WTC11 (cell line): ENCODE results near the gene ZNF236.

ENCODE experiments used
- ARID4B ChIP-seq: sonication (generic); formaldehyde crosslinking; IDR thresholded peaks from 2 replicates; pipeline ENCODE4 v1.8.0; 2023; ENCODE audit warnings: missing genetic modification reagents, mild to moderate bottlenecking, borderline replicate concordance
- ATF2 ChIP-seq: sonication (generic); formaldehyde crosslinking; IDR thresholded peaks from 2 replicates; pipeline ENCODE4 v1.8.1; 2022; ENCODE audit warnings: low read depth, missing genetic modification reagents, borderline replicate concordance
- CBFB ChIP-seq: sonication (generic); formaldehyde crosslinking; IDR thresholded peaks from 2 replicates; pipeline ENCODE4 v1.8.1; 2022; ENCODE audit warnings: mild to moderate bottlenecking, low read depth, missing genetic modification reagents
- ETV6 ChIP-seq: sonication (generic); formaldehyde crosslinking; IDR thresholded peaks from 2 replicates; pipeline ENCODE4 v1.8.1; 2022; ENCODE audit warnings: mild to moderate bottlenecking, missing genetic modification reagents
- FOXP1 ChIP-seq: sonication (generic); formaldehyde crosslinking; IDR thresholded peaks from 2 replicates; pipeline ENCODE4 v1.8.0; 2022; ENCODE audit warnings: missing genetic modification reagents, mild to moderate bottlenecking, moderate library complexity, borderline replicate concordance
- GRHL2 ChIP-seq: fragments of 250-450 bp; sonication (Bioruptor Pico); IDR thresholded peaks from 2 replicates; pipeline ENCODE4 v1.8.0; 2022; ENCODE audit warnings: mild to moderate bottlenecking, moderate library complexity; ENCODE audit not compliant: insufficient replicate concordance, severe bottlenecking
- NFE2L1 ChIP-seq: sonication (generic); formaldehyde crosslinking; IDR thresholded peaks from 2 replicates; pipeline ENCODE4 v1.8.1; 2023; ENCODE audit warnings: missing genetic modification reagents
- NR3C1 ChIP-seq: sonication (generic); formaldehyde crosslinking; conservative IDR thresholded peaks from 2 replicates; pipeline ENCODE4 v1.8.1; 2023; ENCODE audit warnings: low read depth, mild to moderate bottlenecking, missing genetic modification reagents
- SOX15 ChIP-seq: fragments of 250-450 bp; sonication (Bioruptor Pico); IDR thresholded peaks from 2 replicates; pipeline ENCODE4 v1.9.0; 2021; ENCODE audit warnings: mild to moderate bottlenecking
- ZBTB21 ChIP-seq: sonication (generic); formaldehyde crosslinking; IDR thresholded peaks from 2 replicates; pipeline ENCODE4 v1.8.1; 2023; ENCODE audit warnings: mild to moderate bottlenecking, missing genetic modification reagents, borderline replicate concordance
- TF ChIP-seq, protein P1 (sequence below): fragments of 200-600 bp; IDR thresholded peaks from 2 replicates; pipeline ENCODE4 v1.8.0; 2022; ENCODE audit warnings: antibody characterized with exemption
- TF ChIP-seq, protein P2 (sequence below): sonication (generic); formaldehyde crosslinking; IDR thresholded peaks from 2 replicates; pipeline ENCODE4 v1.8.0; 2022; ENCODE audit warnings: mild to moderate bottlenecking, missing genetic modification reagents
- TF ChIP-seq, protein P3 (sequence below): fragments of 250-450 bp; sonication (Bioruptor Pico); IDR thresholded peaks from 2 replicates; pipeline ENCODE4 v1.9.0; 2021; ENCODE audit warnings: moderate library complexity, mild to moderate bottlenecking, inconsistent platforms, borderline replicate concordance

- TF ChIP-seq SOX15: no peak
- TF ChIP-seq CBFB (CRISPR knock-in tag): no peak
- TF ChIP-seq, protein P1, sequence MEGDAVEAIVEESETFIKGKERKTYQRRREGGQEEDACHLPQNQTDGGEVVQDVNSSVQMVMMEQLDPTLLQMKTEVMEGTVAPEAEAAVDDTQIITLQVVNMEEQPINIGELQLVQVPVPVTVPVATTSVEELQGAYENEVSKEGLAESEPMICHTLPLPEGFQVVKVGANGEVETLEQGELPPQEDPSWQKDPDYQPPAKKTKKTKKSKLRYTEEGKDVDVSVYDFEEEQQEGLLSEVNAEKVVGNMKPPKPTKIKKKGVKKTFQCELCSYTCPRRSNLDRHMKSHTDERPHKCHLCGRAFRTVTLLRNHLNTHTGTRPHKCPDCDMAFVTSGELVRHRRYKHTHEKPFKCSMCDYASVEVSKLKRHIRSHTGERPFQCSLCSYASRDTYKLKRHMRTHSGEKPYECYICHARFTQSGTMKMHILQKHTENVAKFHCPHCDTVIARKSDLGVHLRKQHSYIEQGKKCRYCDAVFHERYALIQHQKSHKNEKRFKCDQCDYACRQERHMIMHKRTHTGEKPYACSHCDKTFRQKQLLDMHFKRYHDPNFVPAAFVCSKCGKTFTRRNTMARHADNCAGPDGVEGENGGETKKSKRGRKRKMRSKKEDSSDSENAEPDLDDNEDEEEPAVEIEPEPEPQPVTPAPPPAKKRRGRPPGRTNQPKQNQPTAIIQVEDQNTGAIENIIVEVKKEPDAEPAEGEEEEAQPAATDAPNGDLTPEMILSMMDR: no peak
- no peak for TF ChIP-seq FOXP1 (CRISPR knock-in tag)
- no peak for TF ChIP-seq ZBTB21
- TF ChIP-seq, protein P2, sequence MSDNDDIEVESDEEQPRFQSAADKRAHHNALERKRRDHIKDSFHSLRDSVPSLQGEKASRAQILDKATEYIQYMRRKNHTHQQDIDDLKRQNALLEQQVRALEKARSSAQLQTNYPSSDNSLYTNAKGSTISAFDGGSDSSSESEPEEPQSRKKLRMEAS (CRISPR knock-in tag): no peak
- no peak for TF ChIP-seq ETV6 (CRISPR knock-in tag)
- TF ChIP-seq GRHL2: no peak
- TF ChIP-seq ARID4B: no peak
- TF ChIP-seq NR3C1 (CRISPR knock-in tag): no peak
- TF ChIP-seq, protein P3, sequence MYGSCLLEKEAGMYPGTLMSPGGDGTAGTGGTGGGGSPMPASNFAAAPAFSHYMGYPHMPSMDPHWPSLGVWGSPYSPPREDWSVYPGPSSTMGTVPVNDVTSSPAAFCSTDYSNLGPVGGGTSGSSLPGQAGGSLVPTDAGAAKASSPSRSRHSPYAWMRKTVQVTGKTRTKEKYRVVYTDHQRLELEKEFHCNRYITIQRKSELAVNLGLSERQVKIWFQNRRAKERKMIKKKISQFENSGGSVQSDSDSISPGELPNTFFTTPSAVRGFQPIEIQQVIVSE (CRISPR knock-in tag): no peak
- TF ChIP-seq ATF2 (CRISPR knock-in tag): no peak
- TF ChIP-seq NFE2L1 (CRISPR knock-in tag): no peak
Measured at GRCh38 chr18:76943542-76944339, 121.4 kb downstream of the ZNF236 start.
